T-helper 2 cell treated with Interferon-gamma antibody and Interleukin-4, amounts not matched to agents 5 μg/mL and 100 μg/mL, for 36 hours (primary cell): ENCODE measurements around the gene CFAP65.
A peak's percentile ranks its signal among the peaks of the same experiment; 100 is the strongest.

Source experiments
- DNase-seq: peaks from one replicate; pipeline ENCODE4 v3.0.0; 2021; ENCODE audit warnings: low spot score
- H3K27ac Mint-ChIP-seq: one replicate; pipeline ENCODE4 v1.8.0; 2021; ENCODE audit warnings: mild to moderate bottlenecking, mixed read lengths
- H3K27me3 Mint-ChIP-seq: one replicate; pipeline ENCODE4 v1.8.0; 2021; ENCODE audit warnings: low read depth, mixed read lengths
- H3K36me3 Mint-ChIP-seq: one replicate; pipeline ENCODE4 v1.8.0; 2021; ENCODE audit warnings: low read depth, mixed read lengths
- H3K4me1 Mint-ChIP-seq: one replicate; pipeline ENCODE4 v1.8.0; 2021; ENCODE audit warnings: low read depth, mixed read lengths
- H3K4me3 Mint-ChIP-seq: one replicate; pipeline ENCODE4 v1.8.0; 2022; ENCODE audit warnings: mild to moderate bottlenecking, moderate library complexity, mixed read lengths
- H3K9me3 Mint-ChIP-seq: one replicate; pipeline ENCODE4 v1.8.0; 2021; ENCODE audit warnings: mixed read lengths

Gene CFAP65

GRCh38 chr2:219031005-219031738, 10.1 kb downstream of the CFAP65 start:
- Mint-ChIP-seq H3K9me3 (no peaks in the 10 kb centered on the region), H3K27me3 (peaks cover 25% of the 10 kb centered on the region)
- no peak for DNase-seq

DNA sequence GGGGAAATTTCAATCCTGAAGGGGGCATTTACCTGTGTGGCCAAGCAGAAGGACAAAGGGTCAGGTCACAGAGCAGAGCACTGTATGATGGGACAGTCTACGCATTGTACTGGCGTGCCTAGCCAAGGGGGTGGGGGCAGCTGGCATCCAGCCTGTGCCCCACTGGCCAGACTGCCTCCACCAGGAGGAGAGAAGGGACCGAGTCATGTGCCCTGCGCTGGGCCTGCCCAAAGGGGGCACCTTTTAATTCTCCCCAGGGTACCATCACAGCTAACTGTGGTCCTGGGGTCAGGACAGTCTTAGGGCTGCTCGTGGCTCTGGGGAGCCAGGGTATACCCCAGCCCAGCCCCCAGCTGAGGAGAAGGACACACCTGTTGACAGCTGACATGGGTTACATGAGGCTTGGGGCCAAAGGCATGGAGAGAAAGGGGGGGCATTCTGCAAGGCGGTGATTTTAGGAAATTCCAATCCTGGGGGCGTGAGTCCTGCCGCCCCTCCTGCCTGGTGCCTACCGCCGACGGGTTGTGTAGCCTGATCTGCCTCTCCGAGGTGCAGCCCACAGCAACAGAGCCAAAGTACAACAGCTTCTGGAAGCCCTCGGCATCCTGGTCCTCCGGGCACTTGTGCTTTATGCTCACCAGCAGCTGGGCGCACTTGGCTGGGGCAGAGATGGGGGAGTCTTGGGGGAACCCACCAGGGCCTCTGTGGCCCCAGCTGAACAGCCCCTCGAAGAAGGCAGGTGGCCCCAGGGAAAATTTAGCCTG, 11.0 kb downstream of the CFAP65 start:
- H3K9me3 Mint-ChIP-seq, result no peaks in the 10 kb centered on the region
- no peak overlapping the region for H3K27ac Mint-ChIP-seq
- DNase-seq, result no peak
- no peak overlapping the region for H3K4me3 Mint-ChIP-seq
- H3K36me3 Mint-ChIP-seq, result no peaks in the 10 kb centered on the region
- peaks cover 20% of the 10 kb centered on the region for H3K27me3 Mint-ChIP-seq
- H3K4me1 Mint-ChIP-seq, result no peaks in the 10 kb centered on the region

More at GRCh38 chr2:219031005-219031738, 10.1 kb downstream of the CFAP65 start:
- Mint-ChIP-seq H3K4me3 (no peak overlapping the region), H3K27ac (no peak overlapping the region), H3K4me1 (no peaks in the 10 kb centered on the region), H3K36me3 (no peaks in the 10 kb centered on the region)

DNA sequence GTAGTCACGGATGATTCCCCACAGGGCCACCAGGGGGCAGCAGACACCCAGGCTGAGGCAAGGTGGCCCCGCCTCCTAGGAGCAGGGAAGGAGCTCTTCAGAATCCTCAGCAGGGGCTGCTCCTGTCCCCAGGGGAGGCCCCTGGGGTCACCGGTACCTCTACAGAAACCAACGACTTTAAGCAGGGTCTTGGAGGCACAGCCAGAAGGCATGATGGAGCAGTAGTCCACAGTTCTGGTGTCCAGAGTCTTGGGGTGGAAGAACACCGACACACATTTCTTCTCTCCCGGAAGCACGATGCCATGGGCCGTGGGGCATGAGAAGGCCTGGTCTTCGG, 11.5 kb downstream of the CFAP65 start:
- peak; percentile 63 for DNase-seq

GRCh38 chr2:219028996-219029828, 12.1 kb downstream of the CFAP65 start:
- Mint-ChIP-seq H3K36me3 (no peaks in the 10 kb centered on the region), H3K4me1 (no peaks in the 10 kb centered on the region), H3K4me3 (no peak overlapping the region), H3K27ac (no peak overlapping the region), H3K27me3 (peaks cover 10% of the 10 kb centered on the region), H3K9me3 (no peaks in the 10 kb centered on the region)
- no peak for DNase-seq

More for the DNA sequence above, 11.5 kb downstream of the CFAP65 start:
- no peaks in the 10 kb centered on the region for H3K4me1 Mint-ChIP-seq
- no peaks in the 10 kb centered on the region for H3K9me3 Mint-ChIP-seq
- H3K36me3 Mint-ChIP-seq, result no peaks in the 10 kb centered on the region
- H3K27ac Mint-ChIP-seq, result no peak overlapping the region
- no peak overlapping the region for H3K4me3 Mint-ChIP-seq
- H3K27me3 Mint-ChIP-seq, result peaks cover 14% of the 10 kb centered on the region

GRCh38 chr2:219028141-219028540, 13.2 kb downstream of the CFAP65 start:
- no peak for DNase-seq
- Mint-ChIP-seq H3K4me1 (no peaks in the 10 kb centered on the region), H3K4me3 (no peak overlapping the region), H3K9me3 (no peaks in the 10 kb centered on the region), H3K36me3 (no peaks in the 10 kb centered on the region), H3K27me3 (peaks cover 4% of the 10 kb centered on the region), H3K27ac (no peak overlapping the region)

DNA sequence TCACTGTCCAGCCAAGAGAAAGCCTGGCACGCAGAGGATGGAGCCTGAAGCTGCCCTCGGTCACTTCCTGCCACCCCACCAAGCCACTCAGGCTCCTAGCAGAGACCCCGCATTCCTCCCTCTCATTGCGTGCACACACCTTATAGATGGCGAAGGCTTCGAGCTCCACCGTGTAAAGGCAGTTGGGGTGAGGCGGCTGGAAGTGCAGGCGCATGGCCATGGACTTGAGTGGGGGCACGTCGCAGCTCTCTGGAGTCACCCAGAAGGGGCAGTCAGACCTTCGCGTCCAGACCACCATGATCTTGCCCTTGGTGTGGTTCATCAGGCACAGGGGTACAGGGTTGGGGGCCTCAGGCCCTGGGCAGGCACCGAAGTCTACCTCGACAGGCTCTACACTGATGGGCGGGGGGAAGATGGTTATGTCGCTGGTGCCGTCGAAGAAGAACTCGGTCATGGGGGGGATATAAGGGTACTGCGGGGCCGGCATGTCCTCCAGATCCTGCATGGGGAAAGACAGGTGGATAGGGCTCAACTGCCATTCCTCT, 13.7 kb downstream of the CFAP65 start:
- no peaks in the 10 kb centered on the region for H3K36me3 Mint-ChIP-seq
- peaks cover 2% of the 10 kb centered on the region for H3K27me3 Mint-ChIP-seq
- DNase-seq, result no peak
- H3K27ac Mint-ChIP-seq, result no peak overlapping the region
- H3K4me3 Mint-ChIP-seq, result no peak overlapping the region
- H3K9me3 Mint-ChIP-seq, result no peaks in the 10 kb centered on the region
- no peaks in the 10 kb centered on the region for H3K4me1 Mint-ChIP-seq

DNA sequence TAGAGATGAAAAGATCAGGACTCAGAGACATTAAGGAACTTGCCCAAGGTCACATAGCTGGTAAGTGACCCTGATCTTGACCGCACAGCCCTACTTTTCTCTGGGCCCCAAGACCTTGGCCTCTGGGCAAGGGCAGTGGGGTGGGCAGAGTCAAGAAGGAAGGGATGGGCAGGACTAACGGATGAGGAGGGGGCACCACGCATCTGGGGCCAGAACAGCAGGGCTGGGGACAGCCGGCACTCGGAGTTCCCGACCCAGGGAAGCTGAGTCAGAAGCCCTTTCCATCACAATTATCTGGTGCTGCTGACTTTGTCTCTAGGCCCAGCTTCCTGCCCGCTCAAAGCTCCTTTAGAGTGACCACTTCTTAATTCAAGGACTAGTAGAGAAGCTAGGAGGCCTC, 14.4 kb downstream of the CFAP65 start:
- H3K4me1 Mint-ChIP-seq, result no peaks in the 10 kb centered on the region

GRCh38 chr2:219025637-219026585, 15.4 kb downstream of the CFAP65 start:
- H3K27me3 Mint-ChIP-seq, result no peaks in the 10 kb centered on the region
- no peaks in the 10 kb centered on the region for H3K9me3 Mint-ChIP-seq
- H3K36me3 Mint-ChIP-seq, result no peaks in the 10 kb centered on the region
- no peak overlapping the region for H3K27ac Mint-ChIP-seq
- no peaks in the 10 kb centered on the region for H3K4me1 Mint-ChIP-seq
- H3K4me3 Mint-ChIP-seq, result no peak overlapping the region
- DNase-seq, result no peak

More for the DNA sequence above, 14.4 kb downstream of the CFAP65 start:
- Mint-ChIP-seq H3K36me3 (no peaks in the 10 kb centered on the region), H3K27me3 (peaks cover 2% of the 10 kb centered on the region), H3K9me3 (no peaks in the 10 kb centered on the region), H3K4me3 (no peak overlapping the region), H3K27ac (no peak overlapping the region)
- DNase-seq, result no peak

GRCh38 chr2:219024059-219024458, 17.3 kb downstream of the CFAP65 start:
- H3K9me3 Mint-ChIP-seq, result no peaks in the 10 kb centered on the region
- H3K36me3 Mint-ChIP-seq, result no peaks in the 10 kb centered on the region
- DNase-seq, result no peak
- H3K4me3 Mint-ChIP-seq, result no peak overlapping the region
- H3K4me1 Mint-ChIP-seq, result no peaks in the 10 kb centered on the region
- no peaks in the 10 kb centered on the region for H3K27me3 Mint-ChIP-seq
- H3K27ac Mint-ChIP-seq, result no peak overlapping the region

DNA sequence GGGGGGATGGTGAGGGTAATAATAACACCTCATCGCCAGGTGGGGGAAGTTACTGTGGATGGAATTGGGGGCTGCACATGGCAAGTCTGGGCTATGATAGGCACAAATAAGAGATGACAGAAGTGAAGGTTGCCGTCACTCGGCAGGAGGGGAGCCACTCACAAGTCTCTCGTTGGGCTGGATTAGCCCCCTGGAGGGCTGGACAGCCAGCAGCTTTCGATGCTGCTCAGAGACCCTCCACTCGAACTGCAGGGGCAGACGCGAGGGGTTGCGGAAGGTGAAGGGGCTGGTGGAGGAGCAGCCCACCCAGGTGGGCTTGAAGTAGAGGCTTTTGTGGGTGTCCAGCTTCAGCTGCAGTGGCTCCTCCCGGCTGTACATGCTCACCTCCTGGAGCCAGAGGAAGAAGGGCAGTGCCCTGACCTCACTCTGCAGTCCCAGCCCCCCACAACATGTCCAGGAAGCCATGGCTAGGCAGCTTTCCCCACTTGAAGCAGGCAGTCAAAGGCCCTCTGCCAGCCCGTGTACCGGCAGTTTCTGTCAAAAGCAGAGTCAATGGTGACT, 18.2 kb downstream of the CFAP65 start:
- Mint-ChIP-seq H3K27me3 (no peaks in the 10 kb centered on the region), H3K27ac (no peak overlapping the region), H3K4me1 (no peaks in the 10 kb centered on the region), H3K9me3 (no peaks in the 10 kb centered on the region), H3K36me3 (no peaks in the 10 kb centered on the region), H3K4me3 (no peak overlapping the region)
- no peak for DNase-seq

- Mint-ChIP-seq H3K4me1 (no peaks in the 10 kb centered on the region), H3K4me3 (no peak overlapping the region), H3K27ac (no peak overlapping the region), H3K27me3 (no peaks in the 10 kb centered on the region), H3K9me3 (no peaks in the 10 kb centered on the region), H3K36me3 (no peaks in the 10 kb centered on the region)
- DNase-seq, result no peak
These were observed 18.7 kb downstream of the CFAP65 start for GRCh38 chr2:219022616-219023015.

GRCh38 chr2:219022041-219022440, 19.3 kb downstream of the CFAP65 start:
- no peaks in the 10 kb centered on the region for H3K36me3 Mint-ChIP-seq
- no peaks in the 10 kb centered on the region for H3K4me1 Mint-ChIP-seq
- no peak overlapping the region for H3K27ac Mint-ChIP-seq
- no peaks in the 10 kb centered on the region for H3K9me3 Mint-ChIP-seq
- no peaks in the 10 kb centered on the region for H3K27me3 Mint-ChIP-seq
- no peak overlapping the region for H3K4me3 Mint-ChIP-seq
- DNase-seq, result no peak

DNA sequence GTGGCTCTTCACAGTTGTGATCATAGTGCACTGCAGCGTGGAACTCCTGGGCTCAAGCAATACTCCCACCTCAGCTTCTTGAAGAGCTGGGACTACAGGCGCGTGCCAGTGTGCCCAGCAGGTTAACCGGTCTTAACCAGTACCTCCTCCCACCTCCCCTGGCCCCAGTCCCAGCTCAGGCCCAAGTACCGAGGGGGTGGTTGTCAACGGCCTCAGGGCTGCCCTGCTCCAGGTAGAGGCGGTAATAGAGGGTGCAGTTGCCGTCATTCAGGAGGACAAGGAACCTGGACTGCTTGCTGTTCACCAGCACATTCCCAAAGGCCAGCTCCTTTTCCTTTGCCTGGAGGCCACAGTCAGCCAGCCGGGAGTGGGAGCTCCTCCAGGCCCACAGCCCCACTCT, 19.7 kb downstream of the CFAP65 start:
- no peaks in the 10 kb centered on the region for H3K27me3 Mint-ChIP-seq
- no peaks in the 10 kb centered on the region for H3K4me1 Mint-ChIP-seq
- DNase-seq, result no peak
- H3K27ac Mint-ChIP-seq, result no peak overlapping the region
- no peaks in the 10 kb centered on the region for H3K9me3 Mint-ChIP-seq
- H3K36me3 Mint-ChIP-seq, result no peaks in the 10 kb centered on the region
- H3K4me3 Mint-ChIP-seq, result no peak overlapping the region
